Measurements from ENCODE around the gene AVPR1A.

AVPR1A gene

DNA sequence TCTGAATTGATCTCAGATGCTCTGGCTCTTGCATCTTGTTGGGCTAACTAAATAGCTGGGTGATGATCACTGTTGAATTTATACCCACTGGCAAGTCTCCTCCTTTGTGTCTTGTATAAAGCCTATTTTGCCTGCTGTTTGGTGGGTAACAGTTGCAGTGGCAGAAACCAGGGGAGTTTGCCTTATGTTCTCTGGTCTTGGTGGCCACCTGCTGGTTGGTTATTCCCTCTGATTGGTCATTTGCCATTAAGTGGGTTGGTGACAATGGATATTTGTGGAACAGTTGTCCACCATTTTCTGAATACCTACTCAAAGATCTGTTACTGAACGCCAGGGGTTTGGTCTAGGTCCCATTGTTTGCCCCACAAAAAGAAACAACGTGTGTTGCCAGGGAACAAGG is 52.1 kb downstream of the AVPR1A start:
- TF ChIP-seq, protein P1, sequence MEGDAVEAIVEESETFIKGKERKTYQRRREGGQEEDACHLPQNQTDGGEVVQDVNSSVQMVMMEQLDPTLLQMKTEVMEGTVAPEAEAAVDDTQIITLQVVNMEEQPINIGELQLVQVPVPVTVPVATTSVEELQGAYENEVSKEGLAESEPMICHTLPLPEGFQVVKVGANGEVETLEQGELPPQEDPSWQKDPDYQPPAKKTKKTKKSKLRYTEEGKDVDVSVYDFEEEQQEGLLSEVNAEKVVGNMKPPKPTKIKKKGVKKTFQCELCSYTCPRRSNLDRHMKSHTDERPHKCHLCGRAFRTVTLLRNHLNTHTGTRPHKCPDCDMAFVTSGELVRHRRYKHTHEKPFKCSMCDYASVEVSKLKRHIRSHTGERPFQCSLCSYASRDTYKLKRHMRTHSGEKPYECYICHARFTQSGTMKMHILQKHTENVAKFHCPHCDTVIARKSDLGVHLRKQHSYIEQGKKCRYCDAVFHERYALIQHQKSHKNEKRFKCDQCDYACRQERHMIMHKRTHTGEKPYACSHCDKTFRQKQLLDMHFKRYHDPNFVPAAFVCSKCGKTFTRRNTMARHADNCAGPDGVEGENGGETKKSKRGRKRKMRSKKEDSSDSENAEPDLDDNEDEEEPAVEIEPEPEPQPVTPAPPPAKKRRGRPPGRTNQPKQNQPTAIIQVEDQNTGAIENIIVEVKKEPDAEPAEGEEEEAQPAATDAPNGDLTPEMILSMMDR (conservative IDR thresholded peaks at IDR 0.05; ENCODE audit: low read depth, low read length), result peak; percentile 32

DNA sequence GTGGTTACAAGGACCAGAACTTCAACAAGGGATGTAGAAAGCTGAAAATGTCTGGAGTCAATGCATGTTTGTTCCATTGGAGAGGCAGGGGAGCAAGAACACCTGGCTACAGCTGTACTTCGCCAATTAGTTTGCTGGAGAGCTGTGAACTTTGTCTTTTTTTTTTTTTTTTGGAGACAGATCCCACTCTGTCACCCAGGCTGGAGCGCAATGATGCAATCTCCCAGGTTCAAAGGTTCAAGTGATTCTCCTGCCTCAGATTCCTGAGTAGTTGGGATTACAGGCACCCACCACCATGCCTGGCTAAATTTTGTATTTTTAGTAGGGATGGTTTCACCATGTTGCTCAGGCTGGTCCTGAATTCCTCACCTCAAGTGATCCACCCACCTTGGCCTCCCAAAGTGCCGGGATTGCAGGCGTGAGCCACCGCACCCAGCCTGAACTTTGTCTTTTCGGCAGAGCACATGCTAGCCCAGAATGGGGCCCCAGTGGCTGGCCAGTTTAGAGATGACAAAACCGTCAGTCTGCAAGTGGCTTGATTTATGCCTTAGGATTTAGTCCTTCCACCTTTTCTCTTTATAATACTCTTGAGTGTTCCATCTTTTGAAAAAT is 55.5 kb downstream of the AVPR1A start:
- no peak overlapping the region for H3K4me3 ChIP-seq (ENCODE audit: low read depth, low read length)
- no peak for DNase-seq (ENCODE audit: low read depth)
- TF ChIP-seq, protein P1 (conservative IDR thresholded peaks at IDR 0.05; ENCODE audit: low read depth, low read length), result no peak

More for the DNA sequence above, 52.1 kb downstream of the AVPR1A start:
- DNase-seq (ENCODE audit: low read depth), result peak; percentile 9
- H3K4me3 ChIP-seq (ENCODE audit: low read depth, low read length), result no peak overlapping the region

DNA sequence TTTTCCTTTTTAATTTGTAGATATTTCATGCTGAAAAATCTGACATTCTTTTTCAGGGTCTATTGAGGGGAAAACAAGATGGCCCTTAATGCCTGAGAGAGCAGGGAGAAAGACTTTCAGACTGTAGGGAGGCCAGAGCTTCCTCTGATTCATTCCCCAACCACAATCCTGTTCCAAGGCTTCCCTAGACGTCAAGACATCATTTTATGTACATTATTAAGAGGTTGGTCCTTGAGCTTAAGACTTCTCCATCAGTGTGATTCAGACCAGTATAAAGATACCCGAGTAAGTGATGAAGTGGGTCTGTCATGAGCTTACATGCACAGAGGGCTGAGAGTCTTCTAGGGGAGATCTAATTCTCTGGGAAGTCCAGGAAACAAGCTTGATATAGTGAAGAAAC is 57.3 kb downstream of the AVPR1A start:
- no peak for DNase-seq (ENCODE audit: low read depth)
- H3K4me3 ChIP-seq (ENCODE audit: low read depth, low read length), result no peak overlapping the region
- TF ChIP-seq, protein P1 (conservative IDR thresholded peaks at IDR 0.05; ENCODE audit: low read depth, low read length), result no peak

DNA sequence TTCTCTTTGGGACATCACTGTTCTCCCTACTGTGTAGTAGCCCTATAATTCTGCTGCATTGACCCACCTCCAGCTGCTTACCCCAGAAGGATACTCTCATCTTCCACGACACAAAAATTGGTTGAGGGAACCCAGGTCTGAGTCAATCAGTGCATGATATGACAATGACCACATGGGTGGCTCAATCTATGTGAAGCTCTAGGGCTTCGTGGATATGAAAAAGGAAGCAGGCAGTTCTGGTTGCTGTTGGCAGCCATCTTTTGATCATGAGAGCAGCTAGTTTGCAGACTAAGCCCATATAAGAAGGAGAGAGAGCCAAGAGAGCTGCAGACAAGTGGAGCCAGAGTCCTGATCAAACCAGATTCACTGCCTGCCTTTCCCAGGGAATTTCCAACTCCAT is 57.9 kb downstream of the AVPR1A start:
- TF ChIP-seq, protein P1 (conservative IDR thresholded peaks at IDR 0.05; ENCODE audit: low read depth, low read length), result no peak
- no peak overlapping the region for H3K4me3 ChIP-seq (ENCODE audit: low read depth, low read length)
- DNase-seq (ENCODE audit: low read depth), result no peak
